ENCODE results near the gene TMTC4.

GRCh38 chr13:100695509-100695773, 20.8 kb upstream of the TMTC4 start:
- no peak for TF ChIP-seq CTCF (IDR thresholded peaks at IDR 0.05; ENCODE audit: low read depth, low read length, poor library complexity, severe bottlenecking)
- TF ChIP-seq EZH2phosphoT487 (IDR thresholded peaks at IDR 0.05; ENCODE audit: borderline replicate concordance, low read length): no peak

Data from DOHH2 (cell line).